ENCODE measurements around the gene RERE. TPM values are rescaled to one million over a fixed set of nuclear protein-coding genes. Genes with fewer than 3 reads are reported as not detected.

RERE gene
- total RNA-seq, 1 experiment from 2014 or later: 217 TPM

DNA sequence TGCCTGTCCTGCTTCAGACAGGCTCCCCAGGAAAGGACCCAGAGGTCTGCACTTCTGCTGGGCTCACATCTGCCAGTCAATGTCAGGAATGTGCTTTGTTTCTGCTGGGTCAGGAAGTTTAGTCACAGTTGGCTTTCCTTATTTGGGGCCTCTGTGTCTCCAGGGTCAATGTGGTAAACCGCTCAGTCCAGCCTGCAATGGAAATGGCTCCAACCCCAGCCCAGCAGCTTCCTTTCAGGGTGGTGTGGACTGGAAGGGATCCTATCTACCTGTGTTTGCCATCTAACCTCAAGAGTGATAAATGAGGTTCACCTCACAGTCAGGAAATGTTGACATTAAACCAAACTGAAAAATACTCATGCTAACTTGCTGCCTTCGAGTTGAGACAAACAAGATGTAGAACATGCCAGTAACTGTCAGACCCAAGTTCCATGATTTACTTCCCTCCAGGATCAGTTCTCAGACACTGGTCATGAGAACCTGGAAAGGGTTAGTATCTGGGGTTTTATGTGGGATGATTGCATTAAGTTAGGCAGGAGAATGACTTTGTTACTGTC is 40.8 kb upstream of the RERE start:
- CTCF ChIA-PET: interaction anchor here (0.8 to 3.4 kb wide), 3 partner anchors 10 to 427 kb away, joined by 3 to 11 read pairs (median 3); no protein-coding TSS in a partner anchor
- in situ Hi-C loops (cut with HindIII; ENCODE audit: low pct_unique_long_range_greater_than_20kb, low sequenced_read_pairs): no loop called here
- Histone ChIP-seq H3K4me1 (ENCODE audit: control insufficient read depth, insufficient read depth, low read length) (peaks cover 57% of the 10 kb centered on the region), H3K27me3 (ENCODE audit: control insufficient read depth, insufficient read depth, low read length) (no peaks in the 10 kb centered on the region), H3K9me3 (ENCODE audit: control insufficient read depth, insufficient read depth, low read depth, low read length) (no peaks in the 10 kb centered on the region), H3K27ac (ENCODE audit: low read length) (peak overlapping the region; percentile 78), H3K4me3 (ENCODE audit: low read depth in 2 of 2, low read length in 2 of 2) (no peak overlapping the region), H3K36me3 (ENCODE audit: control insufficient read depth, insufficient read depth, low read length) (peaks cover 6% of the 10 kb centered on the region)
- no TSS peak for BruUV-seq (replicated peaks)
- ATAC-seq (peak; percentile 78), DNase-seq (ENCODE audit: low read depth, low spot score) (no peak)
- peak; percentile 71; the same call in 1 of the 2 replicates for TF ChIP-seq TCF7L2 (IDR thresholded peaks at IDR 0.05; ENCODE audit: low read depth, low read length)
- TF ChIP-seq, protein P1, sequence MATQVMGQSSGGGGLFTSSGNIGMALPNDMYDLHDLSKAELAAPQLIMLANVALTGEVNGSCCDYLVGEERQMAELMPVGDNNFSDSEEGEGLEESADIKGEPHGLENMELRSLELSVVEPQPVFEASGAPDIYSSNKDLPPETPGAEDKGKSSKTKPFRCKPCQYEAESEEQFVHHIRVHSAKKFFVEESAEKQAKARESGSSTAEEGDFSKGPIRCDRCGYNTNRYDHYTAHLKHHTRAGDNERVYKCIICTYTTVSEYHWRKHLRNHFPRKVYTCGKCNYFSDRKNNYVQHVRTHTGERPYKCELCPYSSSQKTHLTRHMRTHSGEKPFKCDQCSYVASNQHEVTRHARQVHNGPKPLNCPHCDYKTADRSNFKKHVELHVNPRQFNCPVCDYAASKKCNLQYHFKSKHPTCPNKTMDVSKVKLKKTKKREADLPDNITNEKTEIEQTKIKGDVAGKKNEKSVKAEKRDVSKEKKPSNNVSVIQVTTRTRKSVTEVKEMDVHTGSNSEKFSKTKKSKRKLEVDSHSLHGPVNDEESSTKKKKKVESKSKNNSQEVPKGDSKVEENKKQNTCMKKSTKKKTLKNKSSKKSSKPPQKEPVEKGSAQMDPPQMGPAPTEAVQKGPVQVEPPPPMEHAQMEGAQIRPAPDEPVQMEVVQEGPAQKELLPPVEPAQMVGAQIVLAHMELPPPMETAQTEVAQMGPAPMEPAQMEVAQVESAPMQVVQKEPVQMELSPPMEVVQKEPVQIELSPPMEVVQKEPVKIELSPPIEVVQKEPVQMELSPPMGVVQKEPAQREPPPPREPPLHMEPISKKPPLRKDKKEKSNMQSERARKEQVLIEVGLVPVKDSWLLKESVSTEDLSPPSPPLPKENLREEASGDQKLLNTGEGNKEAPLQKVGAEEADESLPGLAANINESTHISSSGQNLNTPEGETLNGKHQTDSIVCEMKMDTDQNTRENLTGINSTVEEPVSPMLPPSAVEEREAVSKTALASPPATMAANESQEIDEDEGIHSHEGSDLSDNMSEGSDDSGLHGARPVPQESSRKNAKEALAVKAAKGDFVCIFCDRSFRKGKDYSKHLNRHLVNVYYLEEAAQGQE (IDR thresholded peaks at IDR 0.05; ENCODE audit: insufficient read depth in 1 of 2, low read depth in 2 of 2, low read length in 1 of 2): no peak
- TF ChIP-seq, protein P2, sequence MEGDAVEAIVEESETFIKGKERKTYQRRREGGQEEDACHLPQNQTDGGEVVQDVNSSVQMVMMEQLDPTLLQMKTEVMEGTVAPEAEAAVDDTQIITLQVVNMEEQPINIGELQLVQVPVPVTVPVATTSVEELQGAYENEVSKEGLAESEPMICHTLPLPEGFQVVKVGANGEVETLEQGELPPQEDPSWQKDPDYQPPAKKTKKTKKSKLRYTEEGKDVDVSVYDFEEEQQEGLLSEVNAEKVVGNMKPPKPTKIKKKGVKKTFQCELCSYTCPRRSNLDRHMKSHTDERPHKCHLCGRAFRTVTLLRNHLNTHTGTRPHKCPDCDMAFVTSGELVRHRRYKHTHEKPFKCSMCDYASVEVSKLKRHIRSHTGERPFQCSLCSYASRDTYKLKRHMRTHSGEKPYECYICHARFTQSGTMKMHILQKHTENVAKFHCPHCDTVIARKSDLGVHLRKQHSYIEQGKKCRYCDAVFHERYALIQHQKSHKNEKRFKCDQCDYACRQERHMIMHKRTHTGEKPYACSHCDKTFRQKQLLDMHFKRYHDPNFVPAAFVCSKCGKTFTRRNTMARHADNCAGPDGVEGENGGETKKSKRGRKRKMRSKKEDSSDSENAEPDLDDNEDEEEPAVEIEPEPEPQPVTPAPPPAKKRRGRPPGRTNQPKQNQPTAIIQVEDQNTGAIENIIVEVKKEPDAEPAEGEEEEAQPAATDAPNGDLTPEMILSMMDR (IDR thresholded peaks at IDR 0.05): no peak
- TF ChIP-seq POLR2AphosphoS5 (IDR thresholded peaks at IDR 0.05; ENCODE audit: low read depth, low read length): peak; percentile 70; the same call in 1 of the 2 replicates
- no peak for TF ChIP-seq SIN3A (IDR thresholded peaks at IDR 0.05; ENCODE audit: borderline replicate concordance, insufficient read depth, low read depth, low read length)
- intact Hi-C loops (cut with micrococcal nuclease; ENCODE audit: unreplicated experiment): no loop called here
- POLR2A ChIA-PET: no interaction called here

DNA sequence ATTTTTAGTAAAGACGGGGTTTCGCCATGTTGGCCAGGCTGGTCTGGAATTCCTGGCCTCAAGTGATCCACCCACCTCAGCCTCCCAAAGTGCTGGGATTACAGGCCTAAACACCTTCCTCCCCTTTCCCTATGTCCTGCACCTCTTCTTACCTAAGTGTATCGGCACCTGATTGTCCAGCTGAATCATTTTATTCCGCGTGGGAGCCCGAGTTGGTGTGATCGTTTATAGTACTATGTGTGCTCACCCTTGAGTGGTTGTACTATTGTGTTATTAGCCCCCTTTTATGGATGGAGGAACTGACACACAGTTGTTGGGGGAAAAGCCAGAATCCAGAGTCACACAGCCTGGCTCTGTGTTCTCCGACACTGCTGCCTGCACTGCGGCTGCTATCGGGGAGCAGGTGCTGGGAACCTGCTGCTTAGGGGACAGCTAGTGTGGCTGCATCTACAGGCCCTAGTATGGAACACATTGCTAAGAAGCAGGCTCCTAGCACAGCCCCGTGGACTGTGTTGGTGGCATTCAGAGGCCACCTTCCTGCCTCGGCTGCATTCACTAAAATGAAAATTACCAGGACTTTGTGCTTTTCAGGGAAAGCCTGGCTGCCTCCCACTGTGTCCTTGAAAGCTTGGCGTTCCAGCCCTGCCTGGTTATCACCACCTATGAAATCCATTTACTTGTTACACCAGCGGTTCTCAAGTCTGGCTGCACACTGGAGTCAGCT is 39.4 kb upstream of the RERE start:
- no peaks in the 10 kb centered on the region for H3K9me3 ChIP-seq (ENCODE audit: control insufficient read depth, insufficient read depth, low read depth, low read length)
- DNase-seq (ENCODE audit: low read depth, low spot score): no peak
- in situ Hi-C loops (cut with HindIII; ENCODE audit: low pct_unique_long_range_greater_than_20kb, low sequenced_read_pairs) (no loop called here), intact Hi-C loops (cut with micrococcal nuclease; ENCODE audit: unreplicated experiment) (no loop called here)
- H3K36me3 ChIP-seq (ENCODE audit: control insufficient read depth, insufficient read depth, low read length): no peaks in the 10 kb centered on the region; the same call in 1 of the 2 replicates
- ChIA-PET CTCF (interaction anchor here (0.6 kb wide), 1 partner anchor 7 kb away, joined by 3 read pairs; no protein-coding TSS in a partner anchor), POLR2A (interaction anchor here (0.6 to 0.7 kb wide), 4 partner anchors 9 to 302 kb away, joined by 3 to 6 read pairs (median 4); no protein-coding TSS in a partner anchor)
- H3K4me3 ChIP-seq (ENCODE audit: low read depth in 2 of 2, low read length in 2 of 2): no peak overlapping the region
- ATAC-seq: peak; percentile 5; the same call in 1 of the 2 replicates
- TF ChIP-seq TCF7L2 (IDR thresholded peaks at IDR 0.05; ENCODE audit: low read depth, low read length) (no peak), POLR2AphosphoS5 (IDR thresholded peaks at IDR 0.05; ENCODE audit: low read depth, low read length) (0 out of 2 replicates have a peak, but pooled peaks have one; percentile 30)
- BruUV-seq (replicated peaks): no TSS peak
- H3K27me3 ChIP-seq (ENCODE audit: control insufficient read depth, insufficient read depth, low read length): no peaks in the 10 kb centered on the region
- H3K27ac ChIP-seq (ENCODE audit: low read length): peak overlapping the region; percentile 78
- peaks cover 44% of the 10 kb centered on the region for H3K4me1 ChIP-seq (ENCODE audit: control insufficient read depth, insufficient read depth, low read length)

All from Panc1 (cell line).